Astrocyte (in vitro differentiated cells and primary cell): ENCODE data around the gene UBASH3A. TPM values are rescaled to one million over a fixed set of nuclear protein-coding genes. Genes with fewer than 3 reads are reported as not detected.

ENCODE experiments used
- DNase-seq: peaks from one replicate; pipeline ENCODE4 v3.0.0-alpha.2; 2010; ENCODE audit warnings: low read depth
- FAIRE-seq: peaks from 2 replicates; lab custom pipeline; 2011; peaks lifted over from hg19 to GRCh38; lab: Jason Lieb, UNC
- H2AFZ ChIP-seq: 2 replicates; pipeline ENCODE4 v1.6.0; 2012; ENCODE audit warnings: low read depth, low read length, inconsistent platforms
- H3K27ac ChIP-seq: 2 replicates; pipeline ENCODE4 v1.5.1; 2011; ENCODE audit warnings: low read depth, low read length, inconsistent platforms
- H3K27me3 ChIP-seq: 2 replicates; pipeline ENCODE4 v1.6.0; 2011; ENCODE audit warnings: low read length, inconsistent platforms; ENCODE audit not compliant: insufficient read depth
- H3K36me3 ChIP-seq: 2 replicates; pipeline ENCODE4 v1.5.1; 2011; ENCODE audit warnings: low read length, inconsistent platforms; ENCODE audit not compliant: insufficient read depth
- H3K4me1 ChIP-seq: 2 replicates; pipeline ENCODE4 v1.5.1; 2011; ENCODE audit warnings: low read length, inconsistent platforms; ENCODE audit not compliant: insufficient read depth
- H3K4me2 ChIP-seq: 2 replicates; pipeline ENCODE4 v1.6.0; 2012; ENCODE audit warnings: low read length, inconsistent platforms
- H3K4me3 ChIP-seq: 2 replicates; pipeline ENCODE4 v1.5.1; 2011; ENCODE audit warnings: low read depth, mild to moderate bottlenecking, low read length, inconsistent platforms; ENCODE audit not compliant: insufficient read depth
- H3K79me2 ChIP-seq: 2 replicates; pipeline ENCODE4 v1.6.0; 2012; ENCODE audit warnings: mild to moderate bottlenecking, low read length, inconsistent platforms; ENCODE audit not compliant: insufficient read depth
- H3K9ac ChIP-seq: 2 replicates; pipeline ENCODE4 v1.6.0; 2012; ENCODE audit warnings: mild to moderate bottlenecking, low read length, inconsistent platforms
- H3K9me3 ChIP-seq: 2 replicates; pipeline ENCODE4 v1.5.1; 2012; ENCODE audit warnings: low read depth, mild to moderate bottlenecking, low read length, inconsistent platforms; ENCODE audit not compliant: insufficient read depth
- H4K20me1 ChIP-seq: 2 replicates; pipeline ENCODE4 v1.6.0; 2012; ENCODE audit warnings: low read length, inconsistent platforms; ENCODE audit not compliant: insufficient read depth
- H3K27ac Mint-ChIP-seq: one replicate; pipeline ENCODE4 v1.8.0; 2021; ENCODE audit warnings: mild to moderate bottlenecking, mixed read lengths; ENCODE audit not compliant: unreplicated experiment
- H3K27me3 Mint-ChIP-seq: one replicate; pipeline ENCODE4 v1.8.0; 2021; ENCODE audit warnings: low read depth, mixed read lengths; ENCODE audit not compliant: unreplicated experiment
- H3K36me3 Mint-ChIP-seq: one replicate; pipeline ENCODE4 v1.8.0; 2021; ENCODE audit warnings: low read depth, mixed read lengths; ENCODE audit not compliant: unreplicated experiment
- H3K4me1 Mint-ChIP-seq: one replicate; pipeline ENCODE4 v1.8.0; 2021; ENCODE audit warnings: low read depth, mixed read lengths; ENCODE audit not compliant: unreplicated experiment
- H3K4me3 Mint-ChIP-seq: one replicate; pipeline ENCODE4 v1.8.0; 2021; ENCODE audit warnings: mild to moderate bottlenecking, moderate library complexity, mixed read lengths; ENCODE audit not compliant: unreplicated experiment
- H3K9me3 Mint-ChIP-seq: one replicate; pipeline ENCODE4 v1.8.0; 2021; ENCODE audit warnings: mild to moderate bottlenecking, mixed read lengths; ENCODE audit not compliant: unreplicated experiment
- EZH2 ChIP-seq: IDR thresholded peaks from 2 replicates; pipeline ENCODE4 v1.6.1; 2012; ENCODE audit warnings: mild to moderate bottlenecking, low read length, inconsistent platforms; ENCODE audit not compliant: insufficient read depth
- total RNA-seq: library from RNA; stranded (reverse); gene quantifications from 2 replicates; pipeline ENCODE4 v1.2.1, GENCODE V29; 2021
- TF ChIP-seq, protein P1 (sequence below): IDR thresholded peaks from 2 replicates; pipeline ENCODE4 v1.5.1; 2011; ENCODE audit warnings: low read depth, mild to moderate bottlenecking, inconsistent platforms, low read length, moderate library complexity; ENCODE audit not compliant: insufficient read depth

UBASH3A gene
- total RNA-seq, 1 donor from 2014 or later = not detected

DNA sequence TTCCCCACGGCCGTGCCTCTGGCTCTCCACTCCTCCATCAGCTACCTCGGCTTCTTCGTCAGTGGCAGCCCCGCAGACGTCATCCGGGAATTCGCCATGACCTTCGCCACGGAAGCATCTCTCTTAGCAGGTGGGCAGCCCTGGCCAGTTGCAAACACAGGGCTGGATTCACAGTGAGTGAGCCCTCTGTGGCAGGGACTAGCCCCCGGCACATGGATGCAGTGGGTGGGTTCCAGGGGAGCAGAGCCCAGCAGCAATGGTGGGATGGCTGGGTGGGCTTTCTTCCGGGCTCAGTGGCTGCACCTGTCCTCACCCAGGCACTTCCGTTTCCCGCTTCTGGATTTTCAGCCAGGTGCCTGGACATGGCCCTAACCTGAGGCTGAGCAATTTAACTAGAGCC is 9.4 kb downstream of the UBASH3A start:
- H3K9me3 Mint-ChIP-seq = no peaks in the 10 kb centered on the region
- Histone ChIP-seq H3K4me1 (no peaks in the 10 kb centered on the region), H2AFZ (no peak overlapping the region), H3K27ac (no peak overlapping the region), H3K9me3 (no peaks in the 10 kb centered on the region), H3K27me3 (peaks cover 2% of the 10 kb centered on the region), H4K20me1 (no peaks in the 10 kb centered on the region), H3K79me2 (no peaks in the 10 kb centered on the region), H3K36me3 (no peaks in the 10 kb centered on the region), H3K9ac (no peak overlapping the region), H3K4me3 (no peak overlapping the region), H3K4me2 (no peak overlapping the region)
- H3K27me3 Mint-ChIP-seq = peaks cover 3% of the 10 kb centered on the region
- H3K4me3 Mint-ChIP-seq = no peak overlapping the region
- H3K36me3 Mint-ChIP-seq = no peaks in the 10 kb centered on the region
- no peak overlapping the region for H3K27ac Mint-ChIP-seq
- TF ChIP-seq, protein P1, sequence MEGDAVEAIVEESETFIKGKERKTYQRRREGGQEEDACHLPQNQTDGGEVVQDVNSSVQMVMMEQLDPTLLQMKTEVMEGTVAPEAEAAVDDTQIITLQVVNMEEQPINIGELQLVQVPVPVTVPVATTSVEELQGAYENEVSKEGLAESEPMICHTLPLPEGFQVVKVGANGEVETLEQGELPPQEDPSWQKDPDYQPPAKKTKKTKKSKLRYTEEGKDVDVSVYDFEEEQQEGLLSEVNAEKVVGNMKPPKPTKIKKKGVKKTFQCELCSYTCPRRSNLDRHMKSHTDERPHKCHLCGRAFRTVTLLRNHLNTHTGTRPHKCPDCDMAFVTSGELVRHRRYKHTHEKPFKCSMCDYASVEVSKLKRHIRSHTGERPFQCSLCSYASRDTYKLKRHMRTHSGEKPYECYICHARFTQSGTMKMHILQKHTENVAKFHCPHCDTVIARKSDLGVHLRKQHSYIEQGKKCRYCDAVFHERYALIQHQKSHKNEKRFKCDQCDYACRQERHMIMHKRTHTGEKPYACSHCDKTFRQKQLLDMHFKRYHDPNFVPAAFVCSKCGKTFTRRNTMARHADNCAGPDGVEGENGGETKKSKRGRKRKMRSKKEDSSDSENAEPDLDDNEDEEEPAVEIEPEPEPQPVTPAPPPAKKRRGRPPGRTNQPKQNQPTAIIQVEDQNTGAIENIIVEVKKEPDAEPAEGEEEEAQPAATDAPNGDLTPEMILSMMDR = no peak
- TF ChIP-seq EZH2 = no peak
- peaks cover 11% of the 10 kb centered on the region for H3K4me1 Mint-ChIP-seq
- FAIRE-seq = no peak
- no peak for DNase-seq

DNA sequence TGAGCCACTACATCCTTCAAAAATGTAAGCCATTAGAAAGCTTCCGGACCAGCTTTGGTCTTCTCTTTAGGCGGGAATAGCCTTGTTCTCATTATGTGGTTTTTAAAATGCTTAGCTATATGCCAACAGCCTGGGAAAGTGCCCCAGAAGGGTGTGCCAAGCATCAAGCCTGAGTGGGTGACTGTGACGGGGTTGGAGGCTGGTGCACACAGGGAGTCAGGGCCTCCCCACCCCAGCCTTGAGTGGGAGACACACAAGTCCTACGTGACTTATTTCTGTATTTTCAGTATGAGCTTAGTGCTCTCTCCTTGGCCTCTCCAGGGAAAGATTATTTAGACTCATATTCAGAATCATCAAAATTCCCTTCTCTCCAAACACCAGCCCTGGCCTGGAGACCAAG is 9.8 kb downstream of the UBASH3A start:
- Mint-ChIP-seq H3K4me3 (no peak overlapping the region), H3K9me3 (no peaks in the 10 kb centered on the region), H3K36me3 (no peaks in the 10 kb centered on the region), H3K27ac (peak overlapping the region; percentile 19), H3K4me1 (peaks cover 11% of the 10 kb centered on the region), H3K27me3 (peaks cover 3% of the 10 kb centered on the region)
- DNase-seq (no peak), FAIRE-seq (no peak)
- H4K20me1 ChIP-seq = no peaks in the 10 kb centered on the region
- no peak overlapping the region for H3K9ac ChIP-seq
- no peaks in the 10 kb centered on the region for H3K9me3 ChIP-seq
- H3K4me1 ChIP-seq = no peaks in the 10 kb centered on the region
- no peak overlapping the region for H3K4me3 ChIP-seq
- H3K27ac ChIP-seq = no peak overlapping the region
- no peaks in the 10 kb centered on the region for H3K36me3 ChIP-seq
- no peaks in the 10 kb centered on the region for H3K79me2 ChIP-seq
- H2AFZ ChIP-seq = no peak overlapping the region
- H3K27me3 ChIP-seq = peaks cover 2% of the 10 kb centered on the region
- TF ChIP-seq, protein P1 = no peak
- no peak for TF ChIP-seq EZH2
- H3K4me2 ChIP-seq = no peak overlapping the region

DNA sequence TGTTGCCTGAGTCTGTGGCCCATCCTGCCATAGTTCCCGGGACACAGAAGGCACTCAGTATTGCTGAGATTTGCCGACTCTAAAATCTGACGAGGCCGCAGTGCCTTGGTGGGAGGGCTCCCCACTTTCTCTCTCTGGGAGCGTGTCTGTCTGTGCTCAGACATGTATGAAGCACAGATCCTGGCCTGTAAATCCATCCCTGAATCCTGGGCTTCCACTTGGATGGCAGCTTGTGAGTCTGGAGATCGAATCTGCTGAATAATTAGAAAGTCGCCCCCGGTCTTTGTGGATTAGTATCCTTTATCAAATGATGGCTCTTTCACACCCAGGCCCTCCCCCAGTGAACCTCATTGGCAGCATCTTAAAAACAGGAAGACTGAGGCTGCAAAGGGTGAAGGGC is 10.4 kb downstream of the UBASH3A start:
- H3K36me3 Mint-ChIP-seq = no peaks in the 10 kb centered on the region
- H3K4me2 ChIP-seq = no peak overlapping the region
- no peak overlapping the region for H2AFZ ChIP-seq
- no peak overlapping the region for H3K9ac ChIP-seq
- no peaks in the 10 kb centered on the region for H3K79me2 ChIP-seq
- H3K4me3 ChIP-seq = no peak overlapping the region
- no peak for TF ChIP-seq EZH2
- TF ChIP-seq, protein P1 = no peak
- DNase-seq (no peak), FAIRE-seq (no peak)
- peaks cover 11% of the 10 kb centered on the region for H3K4me1 Mint-ChIP-seq
- H4K20me1 ChIP-seq = no peaks in the 10 kb centered on the region
- H3K27ac ChIP-seq = no peak overlapping the region
- peaks cover 7% of the 10 kb centered on the region for H3K27me3 Mint-ChIP-seq
- peak overlapping the region; percentile 55 for H3K27ac Mint-ChIP-seq
- H3K27me3 ChIP-seq = peaks cover 2% of the 10 kb centered on the region
- no peak overlapping the region for H3K4me3 Mint-ChIP-seq
- H3K36me3 ChIP-seq = no peaks in the 10 kb centered on the region
- peaks cover under 1% of the 10 kb centered on the region for H3K9me3 Mint-ChIP-seq
- no peaks in the 10 kb centered on the region for H3K4me1 ChIP-seq
- no peaks in the 10 kb centered on the region for H3K9me3 ChIP-seq
